K562 (cell line): Measurements from ENCODE around the gene TTC31. TPM values are rescaled to one million over a fixed set of nuclear protein-coding genes. Genes with fewer than 3 reads are reported as not detected.

Experiments
- CBX3 ChIP-seq, 2 experiments: IDR thresholded peaks; 1 replicate in 1 of 2; 2 replicates in 1 of 2; pipeline ENCODE4 v1.6.1; 2012; ENCODE audit warnings: inconsistent platforms in 2 of 2, low read length in 2 of 2, borderline replicate concordance in 1 of 2, control low read depth in 1 of 2
- CSDE1 ChIP-seq, 2 experiments: fragments of 450-650 bp; IDR thresholded peaks; 2 replicates each; pipeline ENCODE4 v1.6.1; 2016; ENCODE audit warnings: mild to moderate bottlenecking in 1 of 2
- EP400 ChIP-seq: fragments of 450-650 bp; IDR thresholded peaks from 2 replicates; pipeline ENCODE4 v1.6.1; 2017; ENCODE audit warnings: antibody characterized with exemption, mild to moderate bottlenecking, moderate library complexity
- MAFF ChIP-seq: IDR thresholded peaks from 2 replicates; pipeline ENCODE4 v1.6.1; 2012; ENCODE audit warnings: low read length, improper control_type of control experiment
- NONO ChIP-seq, 2 experiments: fragments of 200-400 bp in 1 of 2; fragments of 450-650 bp in 1 of 2; formaldehyde crosslinking in 1 of 2; IDR thresholded peaks; 2 replicates each; pipeline ENCODE4 v1.6.1; 2017; ENCODE audit warnings: low read depth in 2 of 2, mild to moderate bottlenecking in 2 of 2, moderate library complexity in 2 of 2, low read length in 1 of 2
- PRDM10 ChIP-seq: fragments of 450-650 bp; IDR thresholded peaks from 2 replicates; pipeline ENCODE4 v1.6.1; 2018; ENCODE audit not compliant: partially characterized antibody
- RB1 ChIP-seq: fragments of 450-650 bp; IDR thresholded peaks from 2 replicates; pipeline ENCODE4 v1.6.1; 2017; ENCODE audit warnings: low read depth, mild to moderate bottlenecking
- SIN3A ChIP-seq, 2 experiments: fragments of 150-350 bp in 1 of 2; IDR thresholded peaks; 2 replicates each; pipeline ENCODE4 v1.6.1; 2011 to 2016; ENCODE audit warnings: borderline replicate concordance in 2 of 2, low read depth in 2 of 2, low read length in 2 of 2, mild to moderate bottlenecking in 2 of 2, moderate library complexity in 2 of 2; ENCODE audit not compliant: control insufficient read depth in 1 of 2
- SUPT5H ChIP-seq: fragments of 450-650 bp; IDR thresholded peaks from 2 replicates; pipeline ENCODE4 v1.6.1; 2016
- ZBTB11 ChIP-seq, 3 experiments: fragments of 200-800 bp in 1 of 3; fragments of 250-450 bp in 1 of 3; fragments of 450-650 bp in 1 of 3; sonication (Bioruptor Pico) in 1 of 3; sonication (Bioruptor generic) in 1 of 3; formaldehyde crosslinking in 1 of 3; IDR thresholded peaks; 2 replicates each; pipeline versions ENCODE4 v1.6.1 to v1.8.0; 2016 to 2022; ENCODE audit warnings: mild to moderate bottlenecking in 2 of 3, missing genetic modification characterization in 2 of 3, missing compliant biosample characterization in 1 of 3, moderate library complexity in 1 of 3
- ZNF174 ChIP-seq: fragments of 250-450 bp; sonication (Bioruptor Pico); IDR thresholded peaks from 2 replicates; pipeline ENCODE4 v1.4.0; 2020; ENCODE audit warnings: mild to moderate bottlenecking
- polyA plus RNA-seq, 8 experiments: library from polyadenylated mRNA; depleted of rRNA in 4 of 8; stranded (reverse) in 5 of 8; unstranded in 3 of 8; fragments of >200 nt; fragmentation: Nextera tagmentation in 2 of 8; fragmentation: Illumina TruSeq in 1 of 8; extraction: Ambion mirVana in 2 of 8; extraction: Trizol in 1 of 8; gene quantifications; 2 replicates each; pipeline versions ENCODE4 v1.2.1 to v1.2.3, GENCODE V29; 2011 to 2014; ENCODE audit warnings: inconsistent platforms in 1 of 8, missing spikeins in 1 of 8
- total RNA-seq, 7 experiments: library from RNA; depleted of rRNA in 6 of 7; stranded (reverse); fragments of >200 nt in 6 of 7; fragmentation: Illumina TruSeq in 2 of 7; extraction: Trizol in 2 of 7; gene quantifications; 2 replicates each; pipeline versions ENCODE4 v1.2.1 to v1.2.3, GENCODE V29; 2011 to 2021; ENCODE audit warnings: low replicate concordance in 1 of 7
- TF ChIP-seq, protein P1 (sequence below): sonication (generic); formaldehyde crosslinking; IDR thresholded peaks from 2 replicates; pipeline ENCODE4 v1.8.0; 2022; ENCODE audit warnings: mild to moderate bottlenecking, missing genetic modification reagents
- TF ChIP-seq, protein P2 (sequence below): fragments of 450-650 bp; IDR thresholded peaks from 2 replicates; pipeline ENCODE4 v1.6.1; 2016; ENCODE audit warnings: low read depth, mild to moderate bottlenecking, moderate library complexity

The TTC31 gene
- total and polyA plus RNA-seq, 9 of the 15 experiments (the other 6 are each of a cell fraction or from before 2014, with no cell fraction given): 4.7 to 30.5 (median 15.9) TPM

DNA sequence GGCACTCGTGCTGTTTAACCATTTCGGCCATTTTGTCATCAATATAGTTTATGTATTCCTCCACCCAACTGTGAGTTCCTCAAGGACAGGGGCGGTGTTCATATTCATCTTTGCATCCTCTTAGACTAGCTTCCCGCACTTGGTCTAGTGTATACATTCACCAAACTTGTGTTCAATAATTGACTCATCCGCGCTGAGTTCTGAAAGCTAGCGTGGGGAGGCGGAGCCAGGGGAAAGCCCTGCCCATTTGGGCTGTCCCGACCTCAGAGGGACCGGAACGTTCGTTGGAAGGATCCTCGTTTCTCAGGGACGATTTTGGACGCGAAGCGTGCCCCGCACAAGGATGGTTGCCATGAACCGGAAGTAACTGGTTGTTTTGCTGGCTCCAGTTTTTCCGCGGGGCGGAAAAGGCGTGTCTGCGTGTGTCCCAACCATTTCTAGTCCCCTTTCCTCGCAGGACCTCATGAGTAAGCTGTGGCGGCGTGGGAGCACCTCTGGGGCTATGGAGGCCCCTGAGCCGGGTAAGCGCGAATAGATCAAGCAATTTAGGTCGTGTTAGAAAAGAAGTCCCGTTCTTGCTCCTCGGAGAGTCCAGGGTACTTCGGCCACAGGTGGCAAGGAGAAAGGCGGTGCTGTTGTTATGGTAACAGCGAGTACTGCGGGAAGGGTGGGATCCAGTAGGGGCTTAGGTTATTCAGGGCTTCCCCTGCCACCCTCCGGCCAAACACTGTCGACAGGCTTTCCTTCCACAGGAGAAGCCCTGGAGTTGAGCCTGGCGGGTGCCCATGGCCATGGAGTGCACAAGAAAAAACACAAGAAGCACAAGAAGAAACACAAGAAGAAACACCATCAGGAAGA, 28.0 kb upstream of the TTC31 start, which contains the start of gene INO80B (continued):
- TF ChIP-seq, protein P1, sequence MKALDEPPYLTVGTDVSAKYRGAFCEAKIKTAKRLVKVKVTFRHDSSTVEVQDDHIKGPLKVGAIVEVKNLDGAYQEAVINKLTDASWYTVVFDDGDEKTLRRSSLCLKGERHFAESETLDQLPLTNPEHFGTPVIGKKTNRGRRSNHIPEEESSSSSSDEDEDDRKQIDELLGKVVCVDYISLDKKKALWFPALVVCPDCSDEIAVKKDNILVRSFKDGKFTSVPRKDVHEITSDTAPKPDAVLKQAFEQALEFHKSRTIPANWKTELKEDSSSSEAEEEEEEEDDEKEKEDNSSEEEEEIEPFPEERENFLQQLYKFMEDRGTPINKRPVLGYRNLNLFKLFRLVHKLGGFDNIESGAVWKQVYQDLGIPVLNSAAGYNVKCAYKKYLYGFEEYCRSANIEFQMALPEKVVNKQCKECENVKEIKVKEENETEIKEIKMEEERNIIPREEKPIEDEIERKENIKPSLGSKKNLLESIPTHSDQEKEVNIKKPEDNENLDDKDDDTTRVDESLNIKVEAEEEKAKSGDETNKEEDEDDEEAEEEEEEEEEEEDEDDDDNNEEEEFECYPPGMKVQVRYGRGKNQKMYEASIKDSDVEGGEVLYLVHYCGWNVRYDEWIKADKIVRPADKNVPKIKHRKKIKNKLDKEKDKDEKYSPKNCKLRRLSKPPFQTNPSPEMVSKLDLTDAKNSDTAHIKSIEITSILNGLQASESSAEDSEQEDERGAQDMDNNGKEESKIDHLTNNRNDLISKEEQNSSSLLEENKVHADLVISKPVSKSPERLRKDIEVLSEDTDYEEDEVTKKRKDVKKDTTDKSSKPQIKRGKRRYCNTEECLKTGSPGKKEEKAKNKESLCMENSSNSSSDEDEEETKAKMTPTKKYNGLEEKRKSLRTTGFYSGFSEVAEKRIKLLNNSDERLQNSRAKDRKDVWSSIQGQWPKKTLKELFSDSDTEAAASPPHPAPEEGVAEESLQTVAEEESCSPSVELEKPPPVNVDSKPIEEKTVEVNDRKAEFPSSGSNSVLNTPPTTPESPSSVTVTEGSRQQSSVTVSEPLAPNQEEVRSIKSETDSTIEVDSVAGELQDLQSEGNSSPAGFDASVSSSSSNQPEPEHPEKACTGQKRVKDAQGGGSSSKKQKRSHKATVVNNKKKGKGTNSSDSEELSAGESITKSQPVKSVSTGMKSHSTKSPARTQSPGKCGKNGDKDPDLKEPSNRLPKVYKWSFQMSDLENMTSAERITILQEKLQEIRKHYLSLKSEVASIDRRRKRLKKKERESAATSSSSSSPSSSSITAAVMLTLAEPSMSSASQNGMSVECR: peak; percentile 91
- TF ChIP-seq SIN3A (IDR thresholded peaks at IDR 0.05; ENCODE audit: borderline replicate concordance in 2 of 2, control insufficient read depth in 1 of 2, low read depth in 2 of 2, low read length in 2 of 2): peak; percentile 98
- TF ChIP-seq, protein P2, sequence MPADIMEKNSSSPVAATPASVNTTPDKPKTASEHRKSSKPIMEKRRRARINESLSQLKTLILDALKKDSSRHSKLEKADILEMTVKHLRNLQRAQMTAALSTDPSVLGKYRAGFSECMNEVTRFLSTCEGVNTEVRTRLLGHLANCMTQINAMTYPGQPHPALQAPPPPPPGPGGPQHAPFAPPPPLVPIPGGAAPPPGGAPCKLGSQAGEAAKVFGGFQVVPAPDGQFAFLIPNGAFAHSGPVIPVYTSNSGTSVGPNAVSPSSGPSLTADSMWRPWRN: no peak
- peak; percentile 95 for TF ChIP-seq RB1
- peak; percentile 37; the same call in 1 of the 2 replicates for TF ChIP-seq MAFF
- peak in 1 of 2 experiments; percentile 80; a peak in 2 of 4 replicates for TF ChIP-seq CSDE1 (IDR thresholded peaks at IDR 0.05)
- TF ChIP-seq CBX3 (IDR thresholded peaks at IDR 0.05; ENCODE audit: borderline replicate concordance in 1 of 2, low read length in 2 of 2): peak in 1 of 2 experiments; percentile 97; a peak in 2 of 3 replicates
- peak; percentile 78 for TF ChIP-seq PRDM10
- peak in 1 of 2 experiments; percentile 71; a peak in 2 of 4 replicates for TF ChIP-seq NONO (IDR thresholded peaks at IDR 0.05; ENCODE audit: low read depth in 2 of 2, low read length in 1 of 2)
- peak; percentile 86 for TF ChIP-seq EP400
- TF ChIP-seq ZNF174 (CRISPR knock-in tag): no peak
- TF ChIP-seq SUPT5H: peak; percentile 76; the same call in 1 of the 2 replicates
- TF ChIP-seq ZBTB11 (CRISPR knock-in tag; IDR thresholded peaks at IDR 0.05): peak; percentile 97 to 100 (median 99)
